GM12878 (cell line): Measurements from ENCODE around the gene PDGFB. TPM values are rescaled to one million over a fixed set of nuclear protein-coding genes. Genes with fewer than 3 reads are reported as not detected.

Experiments used
- EZH2 ChIP-seq: IDR thresholded peaks from 2 replicates; pipeline ENCODE4 v1.6.1; 2012; ENCODE audit warnings: low read depth, mild to moderate bottlenecking, control low read depth, inconsistent platforms, low read length, borderline replicate concordance; ENCODE audit not compliant: control insufficient read depth
- FOXK2 ChIP-seq: fragments of 450-650 bp; IDR thresholded peaks from 2 replicates; pipeline ENCODE4 v1.6.1; 2017; ENCODE audit warnings: mild to moderate bottlenecking, moderate library complexity
- MEF2A ChIP-seq: IDR thresholded peaks from 2 replicates; pipeline ENCODE4 v1.6.1; 2011; ENCODE audit warnings: low read depth, mild to moderate bottlenecking, low read length, moderate library complexity; ENCODE audit not compliant: insufficient read depth
- NRF1 ChIP-seq: conservative IDR thresholded peaks from 2 replicates; pipeline ENCODE4 v1.6.1; 2011; ENCODE audit warnings: mild to moderate bottlenecking, low read depth, low read length, improper control_type of control experiment
- PAX8 ChIP-seq: fragments of 450-650 bp; IDR thresholded peaks from 2 replicates; pipeline ENCODE4 v1.6.1; 2017; ENCODE audit warnings: mild to moderate bottlenecking, moderate library complexity
- ZNF384 ChIP-seq: IDR thresholded peaks from 2 replicates; pipeline ENCODE4 v1.6.1; 2012; ENCODE audit warnings: low read depth, mild to moderate bottlenecking, low read length, improper control_type of control experiment, borderline replicate concordance
- polyA plus RNA-seq, 11 experiments: library from polyadenylated mRNA; depleted of rRNA in 4 of 11; unstranded in 6 of 11; stranded (reverse) in 5 of 11; fragments of >200 nt; fragmentation: Nextera tagmentation in 4 of 11; fragmentation: Illumina TruSeq in 1 of 11; extraction: Ambion mirVana in 4 of 11; extraction: Trizol in 1 of 11; gene quantifications; 1 replicate in 1 of 11; 2 replicates in 10 of 11; pipeline versions ENCODE4 v1.2.1 to v1.2.3, GENCODE V29; 2011 to 2016; ENCODE audit warnings: inconsistent platforms in 2 of 11, missing spikeins in 2 of 11, low read depth in 1 of 11
- total RNA-seq, 4 experiments: library from RNA; depleted of rRNA in 3 of 4; stranded (reverse); fragments of >200 nt in 3 of 4; fragmentation: Illumina TruSeq in 1 of 4; extraction: Trizol in 1 of 4; gene quantifications; 2 replicates each; pipeline versions ENCODE4 v1.2.1 to v1.2.3, GENCODE V29; 2013 to 2021
- TF ChIP-seq, protein P1 (sequence below): IDR thresholded peaks from 2 replicates; pipeline ENCODE4 v1.6.1; 2012; ENCODE audit warnings: mild to moderate bottlenecking, low read depth, low read length
- TF ChIP-seq, protein P2 (sequence below): IDR thresholded peaks from 2 replicates; pipeline ENCODE4 v1.6.1; 2012; ENCODE audit warnings: low read depth, low read length, improper control_type of control experiment

Gene PDGFB
- total and polyA plus RNA-seq, 10 of the 15 experiments (the other 5 are each of a cell fraction or from before 2014, with no cell fraction given): 0.13 to 1.1 (median 0.56) TPM; not detected in 1

DNA sequence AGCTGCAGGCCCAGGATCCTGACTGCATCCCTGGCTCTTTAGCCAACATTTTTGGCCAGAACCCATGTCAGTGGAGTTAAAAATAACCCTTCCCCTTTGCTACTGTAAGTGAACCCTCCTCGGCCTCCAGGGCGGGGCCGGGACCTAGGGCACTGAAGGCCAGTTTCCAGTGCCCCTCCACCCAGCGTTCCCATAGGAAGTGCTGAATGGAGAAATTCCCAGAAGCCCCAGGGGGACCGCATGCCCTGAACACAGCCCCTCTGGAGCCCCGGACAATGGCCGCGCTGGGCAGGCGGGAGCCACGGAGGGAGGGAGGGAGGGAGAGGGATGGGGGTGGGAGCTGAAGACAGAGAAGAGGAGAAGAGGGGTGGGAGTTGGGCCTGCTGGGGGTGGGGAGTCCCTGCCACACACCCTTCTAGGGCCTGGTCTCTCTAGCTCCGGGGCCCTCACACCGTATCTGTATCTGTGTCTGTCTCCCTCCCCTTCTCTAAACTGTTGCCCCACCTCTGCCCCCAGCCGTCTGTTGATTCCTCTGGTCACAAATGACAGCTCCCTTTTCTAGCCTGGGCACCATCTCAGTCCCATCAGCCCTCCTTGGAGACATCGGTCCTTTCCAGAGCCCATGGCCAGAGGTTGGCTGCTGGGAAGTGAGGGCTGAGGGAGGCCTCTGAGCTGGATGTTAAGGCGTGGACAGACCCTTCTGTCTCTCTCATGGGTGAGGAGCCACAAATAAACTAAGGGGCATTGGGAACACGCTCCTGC lies 10.9 kb downstream of the PDGFB start (continued):
- TF ChIP-seq, protein P1, sequence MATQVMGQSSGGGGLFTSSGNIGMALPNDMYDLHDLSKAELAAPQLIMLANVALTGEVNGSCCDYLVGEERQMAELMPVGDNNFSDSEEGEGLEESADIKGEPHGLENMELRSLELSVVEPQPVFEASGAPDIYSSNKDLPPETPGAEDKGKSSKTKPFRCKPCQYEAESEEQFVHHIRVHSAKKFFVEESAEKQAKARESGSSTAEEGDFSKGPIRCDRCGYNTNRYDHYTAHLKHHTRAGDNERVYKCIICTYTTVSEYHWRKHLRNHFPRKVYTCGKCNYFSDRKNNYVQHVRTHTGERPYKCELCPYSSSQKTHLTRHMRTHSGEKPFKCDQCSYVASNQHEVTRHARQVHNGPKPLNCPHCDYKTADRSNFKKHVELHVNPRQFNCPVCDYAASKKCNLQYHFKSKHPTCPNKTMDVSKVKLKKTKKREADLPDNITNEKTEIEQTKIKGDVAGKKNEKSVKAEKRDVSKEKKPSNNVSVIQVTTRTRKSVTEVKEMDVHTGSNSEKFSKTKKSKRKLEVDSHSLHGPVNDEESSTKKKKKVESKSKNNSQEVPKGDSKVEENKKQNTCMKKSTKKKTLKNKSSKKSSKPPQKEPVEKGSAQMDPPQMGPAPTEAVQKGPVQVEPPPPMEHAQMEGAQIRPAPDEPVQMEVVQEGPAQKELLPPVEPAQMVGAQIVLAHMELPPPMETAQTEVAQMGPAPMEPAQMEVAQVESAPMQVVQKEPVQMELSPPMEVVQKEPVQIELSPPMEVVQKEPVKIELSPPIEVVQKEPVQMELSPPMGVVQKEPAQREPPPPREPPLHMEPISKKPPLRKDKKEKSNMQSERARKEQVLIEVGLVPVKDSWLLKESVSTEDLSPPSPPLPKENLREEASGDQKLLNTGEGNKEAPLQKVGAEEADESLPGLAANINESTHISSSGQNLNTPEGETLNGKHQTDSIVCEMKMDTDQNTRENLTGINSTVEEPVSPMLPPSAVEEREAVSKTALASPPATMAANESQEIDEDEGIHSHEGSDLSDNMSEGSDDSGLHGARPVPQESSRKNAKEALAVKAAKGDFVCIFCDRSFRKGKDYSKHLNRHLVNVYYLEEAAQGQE: no peak
- no peak for TF ChIP-seq MEF2A
- TF ChIP-seq ZNF384: no peak
- TF ChIP-seq, protein P2, sequence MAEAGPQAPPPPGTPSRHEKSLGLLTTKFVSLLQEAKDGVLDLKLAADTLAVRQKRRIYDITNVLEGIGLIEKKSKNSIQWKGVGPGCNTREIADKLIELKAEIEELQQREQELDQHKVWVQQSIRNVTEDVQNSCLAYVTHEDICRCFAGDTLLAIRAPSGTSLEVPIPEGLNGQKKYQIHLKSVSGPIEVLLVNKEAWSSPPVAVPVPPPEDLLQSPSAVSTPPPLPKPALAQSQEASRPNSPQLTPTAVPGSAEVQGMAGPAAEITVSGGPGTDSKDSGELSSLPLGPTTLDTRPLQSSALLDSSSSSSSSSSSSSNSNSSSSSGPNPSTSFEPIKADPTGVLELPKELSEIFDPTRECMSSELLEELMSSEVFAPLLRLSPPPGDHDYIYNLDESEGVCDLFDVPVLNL: no peak
- no peak for TF ChIP-seq FOXK2
- no peak for TF ChIP-seq PAX8
- TF ChIP-seq EZH2: no peak
- TF ChIP-seq NRF1: no peak
- TF ChIP-seq, all 136 proteins: peak for 0
